Activated CD4-positive, alpha-beta T cell treated with anti-CD3 and anti-CD28 coated beads, Interleukin-2, amount 50 U/mL, for 48 hours (primary cell): Measurements from ENCODE around the gene GPR171.

Experiments
- DNase-seq, 2 experiments: peaks; one replicate each; pipeline ENCODE4 v3.0.0-alpha.2; 2020

Gene GPR171

GRCh38 chr3:151213151-151213550 lies 10.1 kb upstream of the GPR171 start:
- no peak for DNase-seq

GRCh38 chr3:151210676-151211381 lies 7.8 kb upstream of the GPR171 start:
- no peak for DNase-seq

GRCh38 chr3:151209654-151210053 lies 6.6 kb upstream of the GPR171 start:
- DNase-seq: no peak

GRCh38 chr3:151206201-151206600 lies 3.2 kb upstream of the GPR171 start:
- no peak for DNase-seq

- no peak for DNase-seq
These were observed 2.5 kb upstream of the GPR171 start for GRCh38 chr3:151205482-151205881.

GRCh38 chr3:151204530-151205402 lies 1.8 kb upstream of the GPR171 start:
- DNase-seq: no peak

- no peak for DNase-seq
These were observed 1.8 kb downstream of the GPR171 start for GRCh38 chr3:151201051-151201730.

GRCh38 chr3:151200586-151200985 lies 2.4 kb downstream of the GPR171 start:
- DNase-seq: no peak

- DNase-seq: no peak
These were observed 3.2 kb downstream of the GPR171 start for GRCh38 chr3:151199554-151200438.

- no peak for DNase-seq
These were observed 4.2 kb downstream of the GPR171 start for GRCh38 chr3:151198849-151199248.

- no peak for DNase-seq
These were observed 4.8 kb downstream of the GPR171 start for GRCh38 chr3:151197981-151198767.

- no peak for DNase-seq
These were observed 5.8 kb downstream of the GPR171 start for GRCh38 chr3:151197228-151197627.

- DNase-seq: no peak
These were observed 6.6 kb downstream of the GPR171 start for GRCh38 chr3:151196434-151196833.

GRCh38 chr3:151195826-151196225 lies 7.2 kb downstream of the GPR171 start:
- no peak for DNase-seq

- DNase-seq: no peak
These were observed 10.5 kb downstream of the GPR171 start for GRCh38 chr3:151192545-151192944.

GRCh38 chr3:151191095-151191494 lies 11.9 kb downstream of the GPR171 start:
- no peak for DNase-seq

GRCh38 chr3:151183265-151183671 lies 19.7 kb downstream of the GPR171 start:
- no peak for DNase-seq

GRCh38 chr3:151182349-151183079 lies 20.5 kb downstream of the GPR171 start:
- no peak for DNase-seq

- DNase-seq: no peak
These were observed 24.7 kb downstream of the GPR171 start for GRCh38 chr3:151178208-151178845.

- DNase-seq: no peak
These were observed 27.1 kb downstream of the GPR171 start for GRCh38 chr3:151175952-151176351.
